Panc1 (cell line): Measurements from ENCODE around the gene STK10.

Experiments
- CTCF ChIP-seq: fragments of 450-650 bp; IDR thresholded peaks from 2 replicates; pipeline ENCODE4 v1.5.1; 2017; ENCODE audit warnings: mild to moderate bottlenecking
- REST ChIP-seq, 2 experiments: IDR thresholded peaks; 2 replicates each; pipeline ENCODE4 v1.6.1; 2011 to 2012; ENCODE audit warnings: low read depth in 2 of 2, control low read depth in 1 of 2, low read length in 1 of 2, mild to moderate bottlenecking in 1 of 2, moderate library complexity in 1 of 2; ENCODE audit not compliant: insufficient read depth in 1 of 2

GRCh38 chr5:172224996-172225395 lies 37.0 kb upstream of the STK10 start:
- no peak for TF ChIP-seq REST (IDR thresholded peaks at IDR 0.05; ENCODE audit: insufficient read depth in 1 of 2, low read depth in 2 of 2, low read length in 1 of 2)
- no peak for TF ChIP-seq CTCF
